HAP-1 (cell line): ENCODE measurements around the gene TMEM184A.

ENCODE experiments used
- DNase-seq, 2 experiments: peaks; one replicate each; pipeline ENCODE4 v3.0.0-alpha.2; 2016 to 2020; ENCODE audit warnings: low spot score in 2 of 2
- H3K27me3 ChIP-seq: fragments of 250-450 bp; sonication (Bioruptor Pico); 2 replicates; pipeline ENCODE4 v1.5.1; 2020; ENCODE audit warnings: low read depth, mild to moderate bottlenecking, moderate library complexity
- H3K36me3 ChIP-seq: fragments of 250-450 bp; sonication (Bioruptor Pico); replicated peaks from 2 replicates; pipeline ENCODE4 v1.5.1; 2020; ENCODE audit warnings: mild to moderate bottlenecking
- H3K4me1 ChIP-seq: fragments of 250-450 bp; sonication (Bioruptor Pico); 2 replicates; pipeline ENCODE4 v1.5.1; 2020; ENCODE audit warnings: mild to moderate bottlenecking
- H3K4me3 ChIP-seq: fragments of 250-450 bp; sonication (Bioruptor Pico); 2 replicates; pipeline ENCODE4 v1.5.1; 2020; ENCODE audit warnings: mild to moderate bottlenecking, moderate library complexity
- H3K9me3 ChIP-seq: fragments of 250-450 bp; sonication (Bioruptor Pico); 2 replicates; pipeline ENCODE4 v1.5.1; 2020; ENCODE audit warnings: mild to moderate bottlenecking, moderate library complexity
- in situ Hi-C: fragments of 300-500 bp; cut with MboI; formaldehyde crosslinking; loops from 3 replicates; pipeline ENCODE4 v1.14.3; 2020; ENCODE audit warnings: low sequenced_read_pairs, inconsistent platforms, mixed read lengths

The TMEM184A gene

GRCh38 chr7:1546909-1547776 is 8.9 kb downstream of the TMEM184A start:
- Histone ChIP-seq H3K4me1 (0 out of 2 replicates have a peak, but pooled peaks cover 2% of the 10 kb centered on the region), H3K27me3 (no peaks in the 10 kb centered on the region), H3K9me3 (no peaks in the 10 kb centered on the region), H3K4me3 (no peak overlapping the region), H3K36me3 (no peaks in the 10 kb centered on the region)
- in situ Hi-C loops = no loop called here
- DNase-seq = no peak

GRCh38 chr7:1546274-1546908 is 9.6 kb downstream of the TMEM184A start:
- H3K4me1 ChIP-seq = no peaks in the 10 kb centered on the region
- DNase-seq = no peak
- no peaks in the 10 kb centered on the region for H3K9me3 ChIP-seq
- no peaks in the 10 kb centered on the region for H3K27me3 ChIP-seq
- H3K36me3 ChIP-seq = no peaks in the 10 kb centered on the region
- H3K4me3 ChIP-seq = no peak overlapping the region
- in situ Hi-C loops = no loop called here

- Histone ChIP-seq H3K4me1 (no peaks in the 10 kb centered on the region), H3K36me3 (peaks cover 4% of the 10 kb centered on the region), H3K4me3 (no peak overlapping the region), H3K9me3 (no peaks in the 10 kb centered on the region), H3K27me3 (no peaks in the 10 kb centered on the region)
- no peak for DNase-seq
- in situ Hi-C loops = no loop called here
These were observed 10.4 kb downstream of the TMEM184A start for GRCh38 chr7:1545417-1546246.

GRCh38 chr7:1544896-1545416 is 11.0 kb downstream of the TMEM184A start:
- DNase-seq = no peak
- Histone ChIP-seq H3K4me1 (no peaks in the 10 kb centered on the region), H3K4me3 (no peak overlapping the region), H3K27me3 (no peaks in the 10 kb centered on the region), H3K9me3 (no peaks in the 10 kb centered on the region), H3K36me3 (peaks cover 7% of the 10 kb centered on the region)
- in situ Hi-C loops = no loop called here

GRCh38 chr7:1544178-1544895 is 11.7 kb downstream of the TMEM184A start:
- no peaks in the 10 kb centered on the region for H3K9me3 ChIP-seq
- peaks cover 12% of the 10 kb centered on the region for H3K36me3 ChIP-seq
- in situ Hi-C loops = no loop called here
- DNase-seq = no peak
- H3K27me3 ChIP-seq = no peaks in the 10 kb centered on the region
- no peaks in the 10 kb centered on the region for H3K4me1 ChIP-seq
- H3K4me3 ChIP-seq = no peak overlapping the region

GRCh38 chr7:1543826-1544177 is 12.2 kb downstream of the TMEM184A start:
- H3K4me3 ChIP-seq = no peak overlapping the region
- in situ Hi-C loops = no loop called here
- peaks cover 15% of the 10 kb centered on the region for H3K36me3 ChIP-seq
- DNase-seq = no peak
- no peaks in the 10 kb centered on the region for H3K27me3 ChIP-seq
- no peaks in the 10 kb centered on the region for H3K9me3 ChIP-seq
- no peaks in the 10 kb centered on the region for H3K4me1 ChIP-seq

GRCh38 chr7:1542841-1543747 is 12.9 kb downstream of the TMEM184A start:
- Histone ChIP-seq H3K36me3 (peaks cover 15% of the 10 kb centered on the region), H3K27me3 (no peaks in the 10 kb centered on the region), H3K4me1 (no peaks in the 10 kb centered on the region; the same call in 1 of the 2 replicates), H3K4me3 (no peak overlapping the region), H3K9me3 (no peaks in the 10 kb centered on the region)
- in situ Hi-C loops = no loop called here
- no peak for DNase-seq

GRCh38 chr7:1542329-1542728 is 13.7 kb downstream of the TMEM184A start:
- in situ Hi-C loops = no loop called here
- Histone ChIP-seq H3K4me1 (peaks cover 6% of the 10 kb centered on the region), H3K27me3 (no peaks in the 10 kb centered on the region), H3K4me3 (no peak overlapping the region), H3K9me3 (no peaks in the 10 kb centered on the region), H3K36me3 (peaks cover 15% of the 10 kb centered on the region)
- no peak for DNase-seq

- no peak for DNase-seq
- H3K4me3 ChIP-seq = no peak overlapping the region
- no peaks in the 10 kb centered on the region for H3K9me3 ChIP-seq
- in situ Hi-C loops = no loop called here
- H3K36me3 ChIP-seq = peaks cover 15% of the 10 kb centered on the region
- H3K27me3 ChIP-seq = no peaks in the 10 kb centered on the region
- H3K4me1 ChIP-seq = peaks cover 12% of the 10 kb centered on the region
These were observed 14.4 kb downstream of the TMEM184A start for GRCh38 chr7:1541431-1542162.

- in situ Hi-C loops = no loop called here
- H3K36me3 ChIP-seq = peaks cover 15% of the 10 kb centered on the region
- no peak for DNase-seq
- H3K27me3 ChIP-seq = no peaks in the 10 kb centered on the region
- H3K4me1 ChIP-seq = peaks cover 13% of the 10 kb centered on the region
- H3K4me3 ChIP-seq = no peak overlapping the region
- no peaks in the 10 kb centered on the region for H3K9me3 ChIP-seq
These were observed 15.2 kb downstream of the TMEM184A start for GRCh38 chr7:1540776-1541271.

GRCh38 chr7:1539882-1540775 is 15.9 kb downstream of the TMEM184A start:
- Histone ChIP-seq H3K4me1 (peaks cover 13% of the 10 kb centered on the region), H3K4me3 (no peak overlapping the region), H3K9me3 (no peaks in the 10 kb centered on the region), H3K36me3 (peaks cover 18% of the 10 kb centered on the region), H3K27me3 (no peaks in the 10 kb centered on the region)
- in situ Hi-C loops = no loop called here
- DNase-seq = no peak
